ENCODE measurements around the gene POSTN. TPM values are rescaled to one million over a fixed set of nuclear protein-coding genes. Genes with fewer than 3 reads are reported as not detected.
"Not testable (repeated sequence)": the region's sequence is repeated elsewhere in the genome, so short reads cannot be mapped to it uniquely, and the experiment has no call there.

POSTN gene
- total and polyA plus RNA-seq, 4 donors, result 1.0 to 10.9 (median 1.3) TPM

- TF ChIP-seq RAD21 (IDR thresholded peaks at IDR 0.05), result no peak
- TF ChIP-seq NR2F2 (IDR thresholded peaks at IDR 0.05), result no peak
- TF ChIP-seq GABPA (IDR thresholded peaks at IDR 0.05 in 1 of 2, conservative IDR thresholded peaks at IDR 0.05 in 1 of 2), result no peak
- no peak for TF ChIP-seq ZBTB33 (IDR thresholded peaks at IDR 0.05)
- no peak for TF ChIP-seq CTCF (IDR thresholded peaks at IDR 0.05; ENCODE audit: low read depth, low read length, missing input control)
- TF ChIP-seq FOXA2 (IDR thresholded peaks at IDR 0.05), result no peak
- TF ChIP-seq YY1 (IDR thresholded peaks at IDR 0.05), result no peak
- no peak for TF ChIP-seq REST (IDR thresholded peaks at IDR 0.05)
- TF ChIP-seq FOXA1 (IDR thresholded peaks at IDR 0.05), result no peak
- no peak for TF ChIP-seq SP1 (IDR thresholded peaks at IDR 0.05)
- no peak for TF ChIP-seq HNF4A (conservative IDR thresholded peaks at IDR 0.05)
- TF ChIP-seq HNF4G (IDR thresholded peaks at IDR 0.05), result no peak
- no peak for TF ChIP-seq ATF3 (IDR thresholded peaks at IDR 0.05)
- no peak for TF ChIP-seq TAF1 (conservative IDR thresholded peaks at IDR 0.05)
- no peak for TF ChIP-seq JUND (IDR thresholded peaks at IDR 0.05)
- TF ChIP-seq MAX (IDR thresholded peaks at IDR 0.05), result no peak
- no peak for TF ChIP-seq RXRA (IDR thresholded peaks at IDR 0.05)
- no peak for TF ChIP-seq EGR1 (IDR thresholded peaks at IDR 0.05; ENCODE audit: low read depth in 2 of 2)
- no peaks in the 10 kb centered on the region for H3K9me3 ChIP-seq (ENCODE audit: control insufficient read depth in 4 of 4, low read length in 3 of 4)
- 30% methylated on average over 2 of the region's 2 CpGs for WGBS
- no peaks in the 10 kb centered on the region for H3K4me1 ChIP-seq (ENCODE audit: control insufficient read depth in 4 of 4, insufficient read depth in 4 of 4, low read length in 3 of 4)
- no peak overlapping the region for H3K27ac ChIP-seq (ENCODE audit: low read depth in 1 of 2, low read length in 2 of 2)
- no peak overlapping the region for H3K4me3 ChIP-seq (ENCODE audit: low read depth in 1 of 3, low read length in 3 of 3)
- no peak for DNase-seq (ENCODE audit: low spot score)
- H3K36me3 ChIP-seq (ENCODE audit: control insufficient read depth in 4 of 4, insufficient read depth in 3 of 4, low read depth in 1 of 4, low read length in 3 of 4), result no peaks in the 10 kb centered on the region
- peaks cover 0 to 5% (median 0%) of the 10 kb centered on the region in 4 donors for H3K27me3 ChIP-seq (ENCODE audit: control insufficient read depth in 4 of 4, insufficient read depth in 4 of 4, low read length in 3 of 4)
- no peak overlapping the region for H3K9ac ChIP-seq (ENCODE audit: low read depth in 1 of 2, low read length in 2 of 2)
These were observed 4.0 kb downstream of the POSTN start for GRCh38 chr13:37594550-37594949.

- H3K36me3 ChIP-seq (ENCODE audit: control insufficient read depth in 4 of 4, insufficient read depth in 3 of 4, low read depth in 1 of 4, low read length in 3 of 4); DNase-seq (ENCODE audit: low spot score); H3K9ac ChIP-seq (ENCODE audit: low read depth in 1 of 2, low read length in 2 of 2); H3K4me3 ChIP-seq (ENCODE audit: low read depth in 1 of 3, low read length in 3 of 3); H3K27me3 ChIP-seq (ENCODE audit: control insufficient read depth in 4 of 4, insufficient read depth in 4 of 4, low read length in 3 of 4); H3K4me1 ChIP-seq (ENCODE audit: control insufficient read depth in 4 of 4, insufficient read depth in 4 of 4, low read length in 3 of 4); H3K9me3 ChIP-seq (ENCODE audit: control insufficient read depth in 4 of 4, low read length in 3 of 4); H3K27ac ChIP-seq (ENCODE audit: low read depth in 1 of 2, low read length in 2 of 2): not testable (repeated sequence)
- WGBS, result 80% methylated on average over 4 of the region's 4 CpGs
These were observed 9.2 kb downstream of the POSTN start for GRCh38 chr13:37589381-37589780.

Measured in liver (tissue), 9 donors.